ENCODE data around the gene KIF25. TPM values are rescaled to one million over a fixed set of nuclear protein-coding genes. Genes with fewer than 3 reads are reported as not detected.

Gene KIF25
- total RNA-seq, 2 donors from 2014 or later: 0.28 to 0.82 TPM

- H3K27ac ChIP-seq: no peak overlapping the region
- H3K27me3 ChIP-seq (replicated peaks; ENCODE audit: insufficient read depth): no peaks in the 10 kb centered on the region
- H3K4me1 ChIP-seq (replicated peaks): no peaks in the 10 kb centered on the region
- WGBS: 69% methylated on average over 14 of the region's 14 CpGs
- no peaks in the 10 kb centered on the region for H3K36me3 ChIP-seq
- intact Hi-C loops (cut with DNase I): no loop called here
- no peak for DNase-seq (ENCODE audit: low spot score)
- no peak overlapping the region for H3K4me3 ChIP-seq
- H3K9me3 ChIP-seq: no peaks in the 10 kb centered on the region
- TF ChIP-seq CTCF (IDR thresholded peaks at IDR 0.05) (no peak), POLR2A (IDR thresholded peaks at IDR 0.05) (no peak), POLR2AphosphoS5 (IDR thresholded peaks at IDR 0.05) (no peak)
These were observed 32.2 kb downstream of the KIF25 start for GRCh38 chr6:168029459-168030217.

- DNase-seq (ENCODE audit: low spot score): no peak
- H3K27ac ChIP-seq: no peak overlapping the region
- intact Hi-C loops (cut with DNase I): no loop called here
These were observed 32.8 kb downstream of the KIF25 start for GRCh38 chr6:168030218-168030746.

GRCh38 chr6:168030908-168031307 is 33.4 kb downstream of the KIF25 start:
- WGBS: 57% methylated on average over 2 of the region's 2 CpGs
- Histone ChIP-seq H3K4me1 (replicated peaks) (no peaks in the 10 kb centered on the region), H3K27me3 (replicated peaks; ENCODE audit: insufficient read depth) (no peaks in the 10 kb centered on the region), H3K27ac (no peak overlapping the region), H3K36me3 (no peaks in the 10 kb centered on the region), H3K9me3 (no peaks in the 10 kb centered on the region), H3K4me3 (no peak overlapping the region)
- TF ChIP-seq CTCF (IDR thresholded peaks at IDR 0.05): no peak
- TF ChIP-seq POLR2A (IDR thresholded peaks at IDR 0.05): no peak
- TF ChIP-seq POLR2AphosphoS5 (IDR thresholded peaks at IDR 0.05): no peak
- intact Hi-C loops (cut with DNase I): no loop called here
- DNase-seq (ENCODE audit: low spot score): no peak

More at GRCh38 chr6:168030218-168030746, 32.8 kb downstream of the KIF25 start:
- 80% methylated on average over 5 of the region's 5 CpGs for WGBS
- Histone ChIP-seq H3K36me3 (no peaks in the 10 kb centered on the region), H3K4me3 (no peak overlapping the region), H3K27me3 (replicated peaks; ENCODE audit: insufficient read depth) (no peaks in the 10 kb centered on the region), H3K9me3 (no peaks in the 10 kb centered on the region), H3K4me1 (replicated peaks) (no peaks in the 10 kb centered on the region)
- no peak for TF ChIP-seq POLR2A (IDR thresholded peaks at IDR 0.05)
- no peak for TF ChIP-seq POLR2AphosphoS5 (IDR thresholded peaks at IDR 0.05)
- no peak for TF ChIP-seq CTCF (IDR thresholded peaks at IDR 0.05)

DNA sequence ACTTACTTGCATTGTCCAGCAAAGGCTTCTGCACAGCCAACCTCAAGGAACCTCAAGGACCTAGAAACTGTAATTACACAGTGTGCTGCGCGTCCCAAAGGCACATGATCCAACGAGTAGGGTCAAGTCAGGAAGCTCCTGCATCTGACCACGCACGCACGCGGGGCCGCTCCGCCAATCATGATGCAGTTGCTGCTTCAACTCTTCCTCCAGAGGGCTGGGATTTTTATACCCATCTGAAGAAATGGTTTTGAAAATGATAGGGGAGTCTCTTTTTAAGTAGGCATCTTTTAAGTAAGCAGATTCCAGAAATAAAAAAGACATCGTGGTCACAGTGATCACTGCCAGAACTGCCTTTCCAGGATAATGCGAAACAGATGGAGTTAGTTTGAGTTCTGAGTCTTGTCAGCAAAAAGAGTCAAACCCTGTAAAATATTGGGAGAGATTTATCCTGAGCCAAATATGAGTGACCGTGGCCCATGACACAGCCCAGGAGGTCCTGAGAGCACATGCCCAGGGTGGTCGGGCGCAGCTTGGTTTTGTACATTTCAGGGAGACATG is 34.0 kb downstream of the KIF25 start:
- Histone ChIP-seq H3K27ac (no peak overlapping the region), H3K27me3 (replicated peaks; ENCODE audit: insufficient read depth) (no peaks in the 10 kb centered on the region), H3K4me1 (replicated peaks) (no peaks in the 10 kb centered on the region), H3K36me3 (no peaks in the 10 kb centered on the region), H3K4me3 (no peak overlapping the region), H3K9me3 (no peaks in the 10 kb centered on the region)
- TF ChIP-seq POLR2AphosphoS5 (IDR thresholded peaks at IDR 0.05) (no peak), POLR2A (IDR thresholded peaks at IDR 0.05) (no peak), CTCF (IDR thresholded peaks at IDR 0.05) (no peak)
- WGBS: 78% methylated on average over 14 of the region's 14 CpGs
- DNase-seq (ENCODE audit: low spot score): no peak
- intact Hi-C loops (cut with DNase I): no loop called here
